GM12864 (cell line): ENCODE results near the gene KCNJ18.
"Not testable (repeated sequence)": the region's sequence is repeated elsewhere in the genome, so short reads cannot be mapped to it uniquely, and the experiment has no call there.

ENCODE experiments used
- DNase-seq: peaks from one replicate; pipeline ENCODE4 v3.0.0-alpha.2; 2011; ENCODE audit warnings: low read depth
- H3K4me3 ChIP-seq: 2 replicates; pipeline ENCODE4 v1.5.1; 2011; ENCODE audit warnings: mild to moderate bottlenecking, low read depth, low read length, control low read depth
- CTCF ChIP-seq: IDR thresholded peaks from 2 replicates; pipeline ENCODE4 v1.5.1; 2011; ENCODE audit warnings: low read depth, mild to moderate bottlenecking, moderate library complexity, low read length, control low read depth, inconsistent platforms; ENCODE audit errors: missing control alignments

KCNJ18 gene

GRCh38 chr17:21677126-21677910, 15.0 kb upstream of the KCNJ18 start:
- DNase-seq = no peak
- TF ChIP-seq CTCF = no peak
- no peak overlapping the region for H3K4me3 ChIP-seq

GRCh38 chr17:21677911-21678310, 14.4 kb upstream of the KCNJ18 start:
- no peak for TF ChIP-seq CTCF
- DNase-seq = no peak
- no peak overlapping the region for H3K4me3 ChIP-seq

- DNase-seq = no peak
- TF ChIP-seq CTCF = no peak
Measured at GRCh38 chr17:21678393-21679081, 13.8 kb upstream of the KCNJ18 start.

GRCh38 chr17:21679256-21680146, 12.8 kb upstream of the KCNJ18 start:
- TF ChIP-seq CTCF = no peak
- DNase-seq = no peak
- H3K4me3 ChIP-seq = no peak overlapping the region

More at GRCh38 chr17:21678393-21679081, 13.8 kb upstream of the KCNJ18 start:
- no peak overlapping the region for H3K4me3 ChIP-seq

GRCh38 chr17:21680366-21680765, 12.0 kb upstream of the KCNJ18 start:
- no peak for DNase-seq
- TF ChIP-seq CTCF = no peak
- no peak overlapping the region for H3K4me3 ChIP-seq

GRCh38 chr17:21680850-21681351, 11.4 kb upstream of the KCNJ18 start:
- not testable (repeated sequence) for H3K4me3 ChIP-seq, DNase-seq

GRCh38 chr17:21681576-21681975, 10.7 kb upstream of the KCNJ18 start:
- DNase-seq, H3K4me3 ChIP-seq: not testable (repeated sequence)

GRCh38 chr17:21682130-21682529, 10.2 kb upstream of the KCNJ18 start:
- DNase-seq = not testable (repeated sequence)

GRCh38 chr17:21683142-21683712, 9.1 kb upstream of the KCNJ18 start:
- not testable (repeated sequence) for DNase-seq, H3K4me3 ChIP-seq

More at GRCh38 chr17:21682130-21682529, 10.2 kb upstream of the KCNJ18 start:
- not testable (repeated sequence) for H3K4me3 ChIP-seq

GRCh38 chr17:21683897-21684296, 8.4 kb upstream of the KCNJ18 start:
- DNase-seq = not testable (repeated sequence)

GRCh38 chr17:21684384-21684783, 7.9 kb upstream of the KCNJ18 start:
- not testable (repeated sequence) for H3K4me3 ChIP-seq, DNase-seq

More at GRCh38 chr17:21683897-21684296, 8.4 kb upstream of the KCNJ18 start:
- H3K4me3 ChIP-seq = not testable (repeated sequence)
